WI38 (cell line): Measurements from ENCODE around the gene TMEM134.
A peak's percentile ranks its signal among the peaks of the same experiment; 100 is the strongest.

ENCODE experiments used
- H3K4me3 ChIP-seq: 2 replicates; pipeline ENCODE4 v1.5.1; 2011; ENCODE audit warnings: low read depth, mild to moderate bottlenecking, control low read depth, low read length
- CTCF ChIP-seq: IDR thresholded peaks from 2 replicates; pipeline ENCODE4 v1.5.1; 2012; ENCODE audit warnings: low read depth, mild to moderate bottlenecking, control low read depth, low read length

Gene TMEM134

GRCh38 chr11:67448220-67448609 lies 20.8 kb downstream of the TMEM134 start:
- TF ChIP-seq CTCF = no peak
- H3K4me3 ChIP-seq = no peak overlapping the region

GRCh38 chr11:67445515-67445914 lies 23.5 kb downstream of the TMEM134 start:
- no peak overlapping the region for H3K4me3 ChIP-seq

GRCh38 chr11:67442504-67443404 lies 26.3 kb downstream of the TMEM134 start:
- no peak for TF ChIP-seq CTCF
- H3K4me3 ChIP-seq = peak overlapping the region; percentile 89

More at GRCh38 chr11:67445515-67445914, 23.5 kb downstream of the TMEM134 start:
- no peak for TF ChIP-seq CTCF

- H3K4me3 ChIP-seq = peak overlapping the region; percentile 89
- no peak for TF ChIP-seq CTCF
Observed at GRCh38 chr11:67441731-67442351, 27.2 kb downstream of the TMEM134 start.

GRCh38 chr11:67441098-67441563 lies 27.9 kb downstream of the TMEM134 start:
- TF ChIP-seq CTCF = no peak
- no peak overlapping the region for H3K4me3 ChIP-seq

GRCh38 chr11:67440229-67441097 lies 28.6 kb downstream of the TMEM134 start:
- no peak for TF ChIP-seq CTCF
- no peak overlapping the region for H3K4me3 ChIP-seq
